OCI-LY7 (cell line): ENCODE data around the gene ARHGEF11. TPM values are rescaled to one million over a fixed set of nuclear protein-coding genes. Genes with fewer than 3 reads are reported as not detected.

Experiments
- BruUV-seq: library from RNA; stranded (reverse); fragments of 400-500 nt; replicated peaks from 2 replicates; lab custom pipeline; 2021; lab: Mats Ljungman, UMichigan
- CTCF ChIA-PET: fragments of 300-600 bp; sonication (Branson Sonifier 250); formaldehyde crosslinking; loops from one replicate; lab custom pipeline; 2022; ENCODE audit warnings: antibody characterized with exemption; ENCODE audit not compliant: unreplicated experiment; lab: Charles Lee
- POLR2A ChIA-PET: fragments of 300-600 bp; sonication (Branson Sonifier 250); formaldehyde crosslinking; loops from one replicate; lab custom pipeline; 2022; ENCODE audit warnings: antibody characterized with exemption; lab: Charles Lee
- DNase-seq: peaks from one replicate; pipeline ENCODE4 v3.0.0-alpha.2; 2015; ENCODE audit warnings: low spot score
- H2AFZ ChIP-seq: fragments of 200-600 bp; sonication (generic), shearing (Covaris generic); 2 replicates; pipeline ENCODE4 v1.6.1; 2014; ENCODE audit warnings: mild to moderate bottlenecking, antibody characterized with exemption, low read length, moderate library complexity
- H3K27ac ChIP-seq: fragments of 200-600 bp; sonication (generic); 2 replicates; pipeline ENCODE4 v1.5.1; 2014; ENCODE audit warnings: mixed run types, low read depth, mild to moderate bottlenecking, moderate library complexity, low read length, inconsistent platforms; ENCODE audit not compliant: poor library complexity, severe bottlenecking
- H3K36me3 ChIP-seq: fragments of 200-600 bp; sonication (generic); 2 replicates; pipeline ENCODE4 v1.6.1; 2014; ENCODE audit warnings: mild to moderate bottlenecking, antibody characterized with exemption, low read length, moderate library complexity, mixed read lengths; ENCODE audit not compliant: insufficient read depth
- H3K4me1 ChIP-seq: fragments of 200-600 bp; sonication (generic); 2 replicates; pipeline ENCODE4 v1.5.1; 2014; ENCODE audit warnings: mild to moderate bottlenecking, low read length; ENCODE audit not compliant: insufficient read depth, poor library complexity, severe bottlenecking
- H3K4me2 ChIP-seq: fragments of 200-600 bp; sonication (generic); 2 replicates; pipeline ENCODE4 v1.6.1; 2014; ENCODE audit warnings: mild to moderate bottlenecking, low read length
- H3K4me3 ChIP-seq: fragments of 200-600 bp; sonication (generic); 2 replicates; pipeline ENCODE4 v1.5.1; 2014; ENCODE audit warnings: mild to moderate bottlenecking, low read depth, low read length; ENCODE audit not compliant: poor library complexity, severe bottlenecking
- H3K79me2 ChIP-seq: fragments of 200-600 bp; sonication (generic); 2 replicates; pipeline ENCODE4 v1.6.1; 2016; ENCODE audit warnings: low read depth, mild to moderate bottlenecking, low read length, moderate library complexity, mixed read lengths; ENCODE audit not compliant: insufficient read depth
- H3K9me2 ChIP-seq: fragments of 200-600 bp; sonication (generic); 2 replicates; pipeline ENCODE4 v1.6.1; 2016; ENCODE audit warnings: mild to moderate bottlenecking, low read length, mixed read lengths; ENCODE audit not compliant: insufficient read depth
- H3K9me3 ChIP-seq: fragments of 200-600 bp; sonication (generic); 2 replicates; pipeline ENCODE4 v1.6.1; 2014; ENCODE audit warnings: mild to moderate bottlenecking, mixed run types, low read length, mixed read lengths
- H4K20me1 ChIP-seq: fragments of 200-600 bp; sonication (generic); 2 replicates; pipeline ENCODE4 v1.6.1; 2014; ENCODE audit warnings: mild to moderate bottlenecking, antibody characterized with exemption, low read length, moderate library complexity, mixed read lengths; ENCODE audit not compliant: insufficient read depth
- CTCF ChIP-seq: fragments of 200-600 bp; sonication (generic); conservative IDR thresholded peaks from 2 replicates; pipeline ENCODE4 v1.5.1; 2014; ENCODE audit warnings: mild to moderate bottlenecking, antibody characterized with exemption, low read length, moderate library complexity, mixed read lengths
- EZH2phosphoT487 ChIP-seq: fragments of 200-600 bp; sonication (generic); IDR thresholded peaks from 2 replicates; pipeline ENCODE4 v1.6.1; 2018; ENCODE audit warnings: low read depth, borderline replicate concordance, mild to moderate bottlenecking, mixed run types, antibody characterized with exemption, low read length, moderate library complexity, mixed read lengths
- intact Hi-C: fragments of 100-400 bp; cut with micrococcal nuclease; formaldehyde crosslinking; loops from one replicate; pipeline ENCODE4 v1.10.0; 2022; ENCODE audit not compliant: unreplicated experiment
- total RNA-seq, 2 experiments: library from RNA; depleted of rRNA in 1 of 2; stranded (reverse); fragments of >200 nt in 1 of 2; shearing (Covaris generic) in 1 of 2; gene quantifications; 2 replicates each; pipeline ENCODE4 v1.2.3, GENCODE V29; 2014 to 2022

ARHGEF11 gene
- total RNA-seq, 2 experiments from 2014 or later, result 1.5 to 3.4 TPM

GRCh38 chr1:157000686-157001085, 44.9 kb downstream of the ARHGEF11 start:
- H3K27ac ChIP-seq, result no peak overlapping the region
- no peaks in the 10 kb centered on the region for H3K4me1 ChIP-seq
- H3K4me2 ChIP-seq, result no peak overlapping the region
- ChIA-PET POLR2A (no interaction called here), CTCF (no interaction called here)
- no peaks in the 10 kb centered on the region for H3K9me3 ChIP-seq
- no peak overlapping the region for H3K4me3 ChIP-seq
- H4K20me1 ChIP-seq, result no peaks in the 10 kb centered on the region
- H3K9me2 ChIP-seq, result no peaks in the 10 kb centered on the region
- H3K36me3 ChIP-seq, result no peaks in the 10 kb centered on the region
- intact Hi-C loops, result no loop called here
- no peak for TF ChIP-seq EZH2phosphoT487
- no peak for TF ChIP-seq CTCF
- no peak overlapping the region for H2AFZ ChIP-seq
- no peaks in the 10 kb centered on the region for H3K79me2 ChIP-seq
- BruUV-seq, result no TSS peak
- DNase-seq, result no peak

- H3K9me2 ChIP-seq, result no peaks in the 10 kb centered on the region
- H3K4me3 ChIP-seq, result no peak overlapping the region
- no TSS peak for BruUV-seq
- no peaks in the 10 kb centered on the region for H3K36me3 ChIP-seq
- DNase-seq, result no peak
- ChIA-PET POLR2A (no interaction called here), CTCF (no interaction called here)
- no peak overlapping the region for H3K4me2 ChIP-seq
- H4K20me1 ChIP-seq, result no peaks in the 10 kb centered on the region
- H3K79me2 ChIP-seq, result no peaks in the 10 kb centered on the region
- no peak overlapping the region for H3K27ac ChIP-seq
- intact Hi-C loops, result no loop called here
- TF ChIP-seq CTCF, result no peak
- no peak for TF ChIP-seq EZH2phosphoT487
- H3K4me1 ChIP-seq, result no peaks in the 10 kb centered on the region
- no peak overlapping the region for H2AFZ ChIP-seq
- no peaks in the 10 kb centered on the region for H3K9me3 ChIP-seq
These were observed 45.8 kb downstream of the ARHGEF11 start for GRCh38 chr1:156999596-157000320.

GRCh38 chr1:156998840-156999500, 46.6 kb downstream of the ARHGEF11 start:
- Histone ChIP-seq H3K9me3 (no peaks in the 10 kb centered on the region), H2AFZ (no peak overlapping the region), H4K20me1 (no peaks in the 10 kb centered on the region), H3K4me1 (no peaks in the 10 kb centered on the region), H3K4me3 (no peak overlapping the region), H3K79me2 (no peaks in the 10 kb centered on the region), H3K27ac (no peak overlapping the region), H3K9me2 (no peaks in the 10 kb centered on the region), H3K4me2 (no peak overlapping the region), H3K36me3 (no peaks in the 10 kb centered on the region)
- ChIA-PET CTCF (no interaction called here), POLR2A (no interaction called here)
- intact Hi-C loops, result no loop called here
- BruUV-seq, result no TSS peak
- DNase-seq, result no peak
- TF ChIP-seq EZH2phosphoT487 (no peak), CTCF (no peak)
